HFFc6 (cell line): Measurements from ENCODE around the gene IMMP2L. TPM values are rescaled to one million over a fixed set of nuclear protein-coding genes. Genes with fewer than 3 reads are reported as not detected.

Experiments used
- DNase-seq: peaks from one replicate; pipeline ENCODE4 v3.0.0-alpha.2; 2018
- H3K27ac Mint-ChIP-seq: 2 replicates; pipeline ENCODE4 v1.8.0; 2020; ENCODE audit warnings: mild to moderate bottlenecking, mixed read lengths
- H3K27me3 Mint-ChIP-seq: 2 replicates; pipeline ENCODE4 v1.8.0; 2021; ENCODE audit warnings: mild to moderate bottlenecking, moderate library complexity, mixed read lengths; ENCODE audit not compliant: insufficient read depth
- H3K36me3 Mint-ChIP-seq: 2 replicates; pipeline ENCODE4 v1.8.0; 2021; ENCODE audit warnings: low read depth, mixed read lengths
- H3K4me1 Mint-ChIP-seq: 2 replicates; pipeline ENCODE4 v1.8.0; 2020; ENCODE audit warnings: low read depth, mixed read lengths
- H3K4me3 Mint-ChIP-seq: 2 replicates; pipeline ENCODE4 v1.8.0; 2020; ENCODE audit warnings: mild to moderate bottlenecking, moderate library complexity, mixed read lengths
- H3K9me3 Mint-ChIP-seq: 2 replicates; pipeline ENCODE4 v1.8.0; 2020; ENCODE audit warnings: mild to moderate bottlenecking, mixed read lengths
- total RNA-seq, 6 experiments: library from RNA; stranded (reverse); fragmentation: NEBNext Ultra II Directional; extraction: Animal tissue kit (Norgen Biotek cat#: 25700); gene quantifications; 2 replicates in 1 of 6; 3 replicates in 5 of 6; pipeline ENCODE4 v1.2.3, GENCODE V29; 2021
- TF ChIP-seq, protein P1 (sequence below): fragments of 200-600 bp; sonication (generic); IDR thresholded peaks from 2 replicates; pipeline ENCODE4 v1.5.0; 2021; ENCODE audit warnings: antibody characterized with exemption, mild to moderate bottlenecking

Gene IMMP2L
- total RNA-seq, 6 experiments from 2014 or later = 7.2 to 13.6 (median 10.1) TPM

DNA sequence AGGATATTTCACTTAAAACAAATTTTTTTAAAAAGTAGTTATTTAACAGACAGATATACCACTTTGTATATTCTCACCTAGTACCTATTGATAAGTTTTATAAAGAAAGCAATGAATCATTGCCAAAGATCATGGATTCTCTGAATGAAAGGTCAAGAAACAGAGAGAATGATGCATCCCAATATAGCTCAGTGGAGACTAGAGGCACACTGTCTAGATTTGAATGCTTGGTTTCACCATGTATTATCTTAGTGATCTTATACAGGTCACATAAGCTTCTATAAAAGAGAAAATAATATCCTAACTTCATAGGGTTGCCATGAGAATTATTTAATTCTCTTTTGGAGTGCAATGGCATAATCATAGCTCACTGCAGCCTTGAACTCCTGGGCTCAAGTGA lies 558.4 kb downstream of the IMMP2L start:
- H3K27me3 Mint-ChIP-seq = no peaks in the 10 kb centered on the region; the same call in 1 of the 2 replicates
- no peaks in the 10 kb centered on the region for H3K36me3 Mint-ChIP-seq
- peaks cover 9% of the 10 kb centered on the region for H3K4me1 Mint-ChIP-seq
- H3K4me3 Mint-ChIP-seq = no peak overlapping the region
- H3K9me3 Mint-ChIP-seq = no peaks in the 10 kb centered on the region
- TF ChIP-seq, protein P1, sequence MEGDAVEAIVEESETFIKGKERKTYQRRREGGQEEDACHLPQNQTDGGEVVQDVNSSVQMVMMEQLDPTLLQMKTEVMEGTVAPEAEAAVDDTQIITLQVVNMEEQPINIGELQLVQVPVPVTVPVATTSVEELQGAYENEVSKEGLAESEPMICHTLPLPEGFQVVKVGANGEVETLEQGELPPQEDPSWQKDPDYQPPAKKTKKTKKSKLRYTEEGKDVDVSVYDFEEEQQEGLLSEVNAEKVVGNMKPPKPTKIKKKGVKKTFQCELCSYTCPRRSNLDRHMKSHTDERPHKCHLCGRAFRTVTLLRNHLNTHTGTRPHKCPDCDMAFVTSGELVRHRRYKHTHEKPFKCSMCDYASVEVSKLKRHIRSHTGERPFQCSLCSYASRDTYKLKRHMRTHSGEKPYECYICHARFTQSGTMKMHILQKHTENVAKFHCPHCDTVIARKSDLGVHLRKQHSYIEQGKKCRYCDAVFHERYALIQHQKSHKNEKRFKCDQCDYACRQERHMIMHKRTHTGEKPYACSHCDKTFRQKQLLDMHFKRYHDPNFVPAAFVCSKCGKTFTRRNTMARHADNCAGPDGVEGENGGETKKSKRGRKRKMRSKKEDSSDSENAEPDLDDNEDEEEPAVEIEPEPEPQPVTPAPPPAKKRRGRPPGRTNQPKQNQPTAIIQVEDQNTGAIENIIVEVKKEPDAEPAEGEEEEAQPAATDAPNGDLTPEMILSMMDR = no peak
- DNase-seq = no peak
- H3K27ac Mint-ChIP-seq = no peak overlapping the region

DNA sequence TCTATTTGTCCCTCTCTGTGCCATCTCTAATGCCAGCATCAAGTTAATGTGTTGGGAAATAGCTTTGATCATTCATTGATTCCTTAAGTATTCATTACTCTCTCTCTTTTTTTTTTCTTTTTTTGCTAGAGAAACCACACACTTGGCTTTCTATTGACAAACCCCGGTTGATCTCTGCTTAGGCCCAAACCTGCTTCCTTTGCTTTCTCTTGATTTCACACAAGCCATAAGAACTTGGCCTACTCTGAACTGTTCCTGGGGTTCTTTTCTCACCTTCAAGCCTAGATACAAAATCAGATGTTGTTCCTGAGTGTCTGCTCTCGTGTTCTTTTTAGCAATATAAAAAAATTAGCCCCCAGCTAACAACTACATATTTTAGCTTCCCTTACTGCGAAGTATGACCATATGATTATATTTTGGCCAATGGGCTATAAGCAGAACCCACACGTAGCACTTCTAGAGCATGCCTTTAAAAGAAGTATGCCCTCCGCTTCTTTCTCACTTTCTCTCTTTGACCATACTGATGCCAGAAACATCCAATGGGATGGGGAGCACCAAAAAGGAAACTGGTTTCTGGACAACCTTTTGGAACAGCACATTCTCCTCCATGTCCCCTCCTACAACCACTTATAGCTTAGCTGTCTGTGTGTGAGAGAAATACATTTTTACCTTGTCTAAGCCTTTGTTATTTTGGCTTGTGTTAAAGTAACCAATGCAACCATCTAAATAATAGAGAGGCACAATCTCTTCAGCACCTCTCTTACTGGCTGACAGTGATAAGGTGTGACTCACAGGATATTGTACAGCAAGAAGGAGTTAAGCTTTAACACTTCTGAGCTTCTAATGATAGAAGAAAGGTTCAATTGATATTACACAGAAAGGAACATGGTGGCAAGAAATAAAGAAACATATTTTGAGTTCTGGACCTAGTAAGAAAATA lies 568.0 kb downstream of the IMMP2L start:
- no peak overlapping the region for H3K4me3 Mint-ChIP-seq
- peaks cover 26% of the 10 kb centered on the region for H3K4me1 Mint-ChIP-seq
- TF ChIP-seq, protein P1 = no peak
- no peaks in the 10 kb centered on the region for H3K36me3 Mint-ChIP-seq
- H3K9me3 Mint-ChIP-seq = no peaks in the 10 kb centered on the region
- no peak for DNase-seq
- no peaks in the 10 kb centered on the region for H3K27me3 Mint-ChIP-seq
- no peak overlapping the region for H3K27ac Mint-ChIP-seq

DNA sequence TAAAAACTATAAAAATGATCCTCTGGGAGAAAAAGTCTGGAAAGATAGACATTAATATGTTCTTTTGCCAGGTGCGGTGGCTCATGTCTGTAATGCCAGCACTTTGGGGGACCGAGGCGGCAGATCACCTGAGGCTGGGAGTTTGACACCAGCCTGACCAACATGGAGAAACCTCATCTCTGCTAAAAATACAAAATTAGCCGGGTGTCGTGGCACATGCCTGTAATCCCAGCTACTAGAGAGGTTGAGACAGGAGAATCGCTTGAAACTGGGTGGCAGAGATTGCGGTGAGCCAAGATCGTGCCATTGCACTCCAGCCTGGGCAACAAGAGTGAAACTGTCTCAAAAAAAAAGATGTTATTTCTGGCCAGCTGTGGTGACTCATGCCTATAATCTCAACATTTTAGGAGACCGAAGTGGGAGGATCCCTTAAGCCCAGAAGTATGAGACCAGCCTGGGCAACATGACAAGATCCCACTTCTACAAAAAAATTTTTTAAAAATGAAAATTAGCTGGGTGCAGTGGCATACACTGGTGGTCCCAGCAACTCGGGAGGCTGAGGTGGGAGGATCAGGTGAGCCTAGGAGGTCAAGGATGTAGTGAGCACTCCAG lies 573.3 kb downstream of the IMMP2L start:
- no peak overlapping the region for H3K27ac Mint-ChIP-seq

DNA sequence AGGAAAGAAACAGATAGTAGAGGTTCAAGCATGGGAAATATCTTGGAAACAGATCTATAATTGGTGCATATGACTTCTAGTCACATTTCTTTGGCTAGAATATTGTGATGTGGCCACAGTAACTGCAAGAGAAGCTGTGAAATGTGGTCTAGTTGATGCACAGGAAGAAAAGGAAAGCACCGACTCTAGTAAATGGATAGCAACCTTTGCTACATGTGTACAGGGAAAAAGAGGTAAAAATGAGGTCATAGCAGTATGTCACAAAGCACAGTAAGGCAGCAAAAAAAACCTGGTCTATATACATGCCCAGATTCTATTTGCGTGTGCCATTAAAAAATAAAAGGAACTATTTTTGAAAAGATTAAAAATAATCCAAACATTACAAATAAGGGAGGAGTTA lies 573.9 kb downstream of the IMMP2L start:
- no peaks in the 10 kb centered on the region for H3K9me3 Mint-ChIP-seq
- no peak for DNase-seq
- H3K4me3 Mint-ChIP-seq = no peak overlapping the region
- no peaks in the 10 kb centered on the region; the same call in 1 of the 2 replicates for H3K27me3 Mint-ChIP-seq
- H3K27ac Mint-ChIP-seq = no peak overlapping the region
- H3K36me3 Mint-ChIP-seq = no peaks in the 10 kb centered on the region
- TF ChIP-seq, protein P1 = no peak
- H3K4me1 Mint-ChIP-seq = 0 out of 2 replicates have a peak, but pooled peaks cover 7% of the 10 kb centered on the region

More for the DNA sequence above, 573.3 kb downstream of the IMMP2L start:
- no peak for DNase-seq
- H3K9me3 Mint-ChIP-seq = no peaks in the 10 kb centered on the region
- no peak overlapping the region for H3K4me3 Mint-ChIP-seq
- H3K4me1 Mint-ChIP-seq = 0 out of 2 replicates have a peak, but pooled peaks cover under 1% of the 10 kb centered on the region
- TF ChIP-seq, protein P1 = no peak
- H3K36me3 Mint-ChIP-seq = no peaks in the 10 kb centered on the region
- no peaks in the 10 kb centered on the region; the same call in 1 of the 2 replicates for H3K27me3 Mint-ChIP-seq

DNA sequence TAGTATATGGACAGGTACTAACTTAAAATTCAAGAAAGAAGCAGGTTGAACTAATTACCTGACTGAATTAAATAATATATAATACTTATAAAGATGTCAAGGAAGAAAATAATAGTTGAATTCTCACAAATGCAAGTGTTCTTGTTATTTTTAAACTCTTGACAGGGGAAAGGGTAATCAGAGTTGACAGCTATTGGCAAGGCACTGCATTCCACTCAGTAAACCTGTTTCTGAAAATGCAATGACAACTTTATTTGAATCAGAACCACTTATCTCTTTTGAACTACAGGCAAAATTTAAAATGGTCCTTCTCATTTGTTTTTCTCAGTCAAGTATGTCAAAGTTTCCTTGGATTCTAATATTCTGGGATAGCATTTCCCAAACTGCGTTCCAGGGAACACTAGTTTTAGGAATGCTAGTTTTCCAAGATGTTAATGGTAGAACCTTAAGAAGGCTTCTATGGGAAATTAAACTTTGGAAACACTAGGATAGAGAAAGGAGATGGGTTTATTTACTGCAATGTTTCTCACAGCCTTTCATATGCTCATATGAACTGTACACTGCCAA lies 575.1 kb downstream of the IMMP2L start:
- Mint-ChIP-seq H3K9me3 (no peaks in the 10 kb centered on the region), H3K27ac (no peak overlapping the region), H3K4me1 (0 out of 2 replicates have a peak, but pooled peaks cover 8% of the 10 kb centered on the region), H3K36me3 (no peaks in the 10 kb centered on the region), H3K27me3 (no peaks in the 10 kb centered on the region; the same call in 1 of the 2 replicates), H3K4me3 (no peak overlapping the region)
- TF ChIP-seq, protein P1 = no peak
- no peak for DNase-seq
